Measurements from ENCODE around the gene VAT1. TPM values are rescaled to one million over a fixed set of nuclear protein-coding genes. Genes with fewer than 3 reads are reported as not detected.
A peak's percentile ranks its signal among the peaks of the same experiment; 100 is the strongest.
"Not testable (repeated sequence)": the region's sequence is repeated elsewhere in the genome, so short reads cannot be mapped to it uniquely, and the experiment has no call there.

The VAT1 gene
- total and polyA plus RNA-seq, 2 of the 13 experiments (the other 11 are each of a cell fraction or from before 2014, with no cell fraction given) = 143 to 205 TPM

GRCh38 chr17:43003542-43004172 is 18.5 kb downstream of the VAT1 start (continued):
- peak; percentile 89 for TF ChIP-seq ZBTB33 (CRISPR knock-in tag; IDR thresholded peaks at IDR 0.05)

- H2AFZ ChIP-seq (ENCODE audit: low read length); H3K9me3 ChIP-seq (ENCODE audit: low read length); BruUV-seq (replicated peaks); in situ Hi-C loops (cut with HindIII; ENCODE audit: extremely low pct_ligation_motif_present, low pct_unique_long_range_greater_than_20kb); ATAC-seq; DNase-seq (ENCODE audit: low spot score); intact Hi-C loops (cut with micrococcal nuclease; ENCODE audit: unreplicated experiment); CTCF ChIA-PET (ENCODE audit: low intra/inter-chr PET ratio, low total read pairs); H3K9ac ChIP-seq (ENCODE audit: insufficient read depth, low read depth, low read length); H3K27me3 ChIP-seq (ENCODE audit: control insufficient read depth in 1 of 2, insufficient read depth in 2 of 2, low read length in 2 of 2); H3K4me3 ChIP-seq (replicated peaks in 1 of 3; ENCODE audit: insufficient read depth in 1 of 3, low read depth in 2 of 3, low read length in 3 of 3); H3K27ac ChIP-seq (ENCODE audit: extremely low read length, insufficient read depth, low read length); FAIRE-seq: not testable (repeated sequence)
- peaks cover 14 to 33% of the 10 kb centered on the region in 2 experiments for H3K36me3 ChIP-seq (replicated peaks in 1 of 2; ENCODE audit: control insufficient read depth in 1 of 2, insufficient read depth in 2 of 2, low read length in 2 of 2)
- peaks cover 67% of the 10 kb centered on the region for H3K4me1 ChIP-seq (ENCODE audit: insufficient read depth, low read length)
- WGBS (ENCODE audit: low lambda C conversion rate) = 99% methylated on average over 13 of the region's 13 CpGs
- peaks cover 21% of the 10 kb centered on the region for H3K79me2 ChIP-seq (ENCODE audit: insufficient read depth, low read length)
- TF ChIP-seq SSRP1 (CRISPR knock-in tag; IDR thresholded peaks at IDR 0.05) (0 out of 2 replicates have a peak, but pooled peaks have one; percentile 25), ZNF75D (CRISPR knock-in tag; IDR thresholded peaks at IDR 0.05; ENCODE audit: borderline replicate concordance) (0 out of 2 replicates have a peak, but pooled peaks have one; percentile 36), ZNF687 (CRISPR knock-in tag; IDR thresholded peaks at IDR 0.05) (peak; percentile 16), POLR2A (IDR thresholded peaks at IDR 0.05; ENCODE audit: insufficient read depth in 1 of 2, low read depth in 2 of 2, low read length in 2 of 2) (peak in 1 of 2 experiments; percentile 30; a peak in 1 of 4 replicates)
- 0 out of 2 replicates have a peak overlapping the region, but pooled peaks have one; percentile 13 for H3K4me2 ChIP-seq (ENCODE audit: low read depth, low read length)
- H4K20me1 ChIP-seq (ENCODE audit: insufficient read depth, low read length) = peaks cover 27% of the 10 kb centered on the region
- POLR2A ChIA-PET = interaction anchor here (0.8 to 1.9 kb wide), 3 partner anchors 10 to 26 kb away, joined by 3 to 12 read pairs (median 5); no protein-coding TSS in a partner anchor
Observed at GRCh38 chr17:43000894-43001293, 21.3 kb downstream of the VAT1 start.
